ENCODE data around the gene CDH20.

DNA sequence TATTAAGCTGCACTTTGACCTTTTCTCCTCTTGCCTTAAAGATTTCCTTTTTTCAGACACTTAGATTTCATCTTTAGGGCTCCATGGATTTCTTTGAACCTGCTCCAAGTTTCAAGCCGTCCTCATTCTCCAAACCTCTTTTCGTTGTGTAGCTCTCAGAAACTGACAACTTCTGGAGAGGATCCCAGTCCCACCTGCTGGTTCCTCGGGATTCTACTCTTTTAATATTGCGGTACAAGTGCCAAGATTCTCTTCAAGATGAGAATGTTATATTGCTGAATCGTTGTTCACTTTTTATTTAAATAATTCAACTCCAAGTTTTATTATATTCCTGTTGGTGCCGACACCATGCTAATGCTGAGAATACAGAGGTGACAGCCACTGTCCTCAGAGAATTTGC is 141.1 kb downstream of the CDH20 start:
- TF ChIP-seq, protein P1, sequence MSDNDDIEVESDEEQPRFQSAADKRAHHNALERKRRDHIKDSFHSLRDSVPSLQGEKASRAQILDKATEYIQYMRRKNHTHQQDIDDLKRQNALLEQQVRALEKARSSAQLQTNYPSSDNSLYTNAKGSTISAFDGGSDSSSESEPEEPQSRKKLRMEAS (IDR thresholded peaks at IDR 0.05), result no peak
- TF ChIP-seq ZNF24 (IDR thresholded peaks at IDR 0.05) (no peak), ZNF644 (CRISPR knock-in tag; IDR thresholded peaks at IDR 0.05; ENCODE audit: low read depth) (no peak), YY1 (IDR thresholded peaks at IDR 0.05; ENCODE audit: insufficient read depth, insufficient replicate concordance, low read depth, low read length) (no peak), TBL1XR1 (IDR thresholded peaks at IDR 0.05; ENCODE audit: borderline replicate concordance, low read length, partially characterized antibody) (no peak), TBP (CRISPR knock-in tag; IDR thresholded peaks at IDR 0.05) (no peak), ZMAT3 (CRISPR knock-in tag; conservative IDR thresholded peaks at IDR 0.05) (no peak), POLR2A (IDR thresholded peaks at IDR 0.05; ENCODE audit: insufficient read depth in 1 of 2, low read depth in 2 of 2, low read length in 2 of 2) (no peak), SMAD1 (CRISPR knock-in tag; IDR thresholded peaks at IDR 0.05; ENCODE audit: borderline replicate concordance, low read depth) (no peak), EZH2 (conservative IDR thresholded peaks at IDR 0.05; ENCODE audit: low read depth, low read length) (no peak), ZNF552 (CRISPR knock-in tag; IDR thresholded peaks at IDR 0.05; ENCODE audit: borderline replicate concordance) (no peak)
- TF ChIP-seq, protein P2, sequence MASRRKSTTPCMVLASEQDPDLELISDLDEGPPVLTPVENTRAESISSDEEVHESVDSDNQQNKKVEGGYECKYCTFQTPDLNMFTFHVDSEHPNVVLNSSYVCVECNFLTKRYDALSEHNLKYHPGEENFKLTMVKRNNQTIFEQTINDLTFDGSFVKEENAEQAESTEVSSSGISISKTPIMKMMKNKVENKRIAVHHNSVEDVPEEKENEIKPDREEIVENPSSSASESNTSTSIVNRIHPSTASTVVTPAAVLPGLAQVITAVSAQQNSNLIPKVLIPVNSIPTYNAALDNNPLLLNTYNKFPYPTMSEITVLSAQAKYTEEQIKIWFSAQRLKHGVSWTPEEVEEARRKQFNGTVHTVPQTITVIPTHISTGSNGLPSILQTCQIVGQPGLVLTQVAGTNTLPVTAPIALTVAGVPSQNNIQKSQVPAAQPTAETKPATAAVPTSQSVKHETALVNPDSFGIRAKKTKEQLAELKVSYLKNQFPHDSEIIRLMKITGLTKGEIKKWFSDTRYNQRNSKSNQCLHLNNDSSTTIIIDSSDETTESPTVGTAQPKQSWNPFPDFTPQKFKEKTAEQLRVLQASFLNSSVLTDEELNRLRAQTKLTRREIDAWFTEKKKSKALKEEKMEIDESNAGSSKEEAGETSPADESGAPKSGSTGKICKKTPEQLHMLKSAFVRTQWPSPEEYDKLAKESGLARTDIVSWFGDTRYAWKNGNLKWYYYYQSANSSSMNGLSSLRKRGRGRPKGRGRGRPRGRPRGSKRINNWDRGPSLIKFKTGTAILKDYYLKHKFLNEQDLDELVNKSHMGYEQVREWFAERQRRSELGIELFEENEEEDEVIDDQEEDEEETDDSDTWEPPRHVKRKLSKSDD (CRISPR knock-in tag; IDR thresholded peaks at IDR 0.05; ENCODE audit: low read depth), result no peak
- TF ChIP-seq, protein P3, sequence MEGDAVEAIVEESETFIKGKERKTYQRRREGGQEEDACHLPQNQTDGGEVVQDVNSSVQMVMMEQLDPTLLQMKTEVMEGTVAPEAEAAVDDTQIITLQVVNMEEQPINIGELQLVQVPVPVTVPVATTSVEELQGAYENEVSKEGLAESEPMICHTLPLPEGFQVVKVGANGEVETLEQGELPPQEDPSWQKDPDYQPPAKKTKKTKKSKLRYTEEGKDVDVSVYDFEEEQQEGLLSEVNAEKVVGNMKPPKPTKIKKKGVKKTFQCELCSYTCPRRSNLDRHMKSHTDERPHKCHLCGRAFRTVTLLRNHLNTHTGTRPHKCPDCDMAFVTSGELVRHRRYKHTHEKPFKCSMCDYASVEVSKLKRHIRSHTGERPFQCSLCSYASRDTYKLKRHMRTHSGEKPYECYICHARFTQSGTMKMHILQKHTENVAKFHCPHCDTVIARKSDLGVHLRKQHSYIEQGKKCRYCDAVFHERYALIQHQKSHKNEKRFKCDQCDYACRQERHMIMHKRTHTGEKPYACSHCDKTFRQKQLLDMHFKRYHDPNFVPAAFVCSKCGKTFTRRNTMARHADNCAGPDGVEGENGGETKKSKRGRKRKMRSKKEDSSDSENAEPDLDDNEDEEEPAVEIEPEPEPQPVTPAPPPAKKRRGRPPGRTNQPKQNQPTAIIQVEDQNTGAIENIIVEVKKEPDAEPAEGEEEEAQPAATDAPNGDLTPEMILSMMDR (CRISPR knock-in tag; IDR thresholded peaks at IDR 0.05), result no peak
- TF ChIP-seq, protein P4, sequence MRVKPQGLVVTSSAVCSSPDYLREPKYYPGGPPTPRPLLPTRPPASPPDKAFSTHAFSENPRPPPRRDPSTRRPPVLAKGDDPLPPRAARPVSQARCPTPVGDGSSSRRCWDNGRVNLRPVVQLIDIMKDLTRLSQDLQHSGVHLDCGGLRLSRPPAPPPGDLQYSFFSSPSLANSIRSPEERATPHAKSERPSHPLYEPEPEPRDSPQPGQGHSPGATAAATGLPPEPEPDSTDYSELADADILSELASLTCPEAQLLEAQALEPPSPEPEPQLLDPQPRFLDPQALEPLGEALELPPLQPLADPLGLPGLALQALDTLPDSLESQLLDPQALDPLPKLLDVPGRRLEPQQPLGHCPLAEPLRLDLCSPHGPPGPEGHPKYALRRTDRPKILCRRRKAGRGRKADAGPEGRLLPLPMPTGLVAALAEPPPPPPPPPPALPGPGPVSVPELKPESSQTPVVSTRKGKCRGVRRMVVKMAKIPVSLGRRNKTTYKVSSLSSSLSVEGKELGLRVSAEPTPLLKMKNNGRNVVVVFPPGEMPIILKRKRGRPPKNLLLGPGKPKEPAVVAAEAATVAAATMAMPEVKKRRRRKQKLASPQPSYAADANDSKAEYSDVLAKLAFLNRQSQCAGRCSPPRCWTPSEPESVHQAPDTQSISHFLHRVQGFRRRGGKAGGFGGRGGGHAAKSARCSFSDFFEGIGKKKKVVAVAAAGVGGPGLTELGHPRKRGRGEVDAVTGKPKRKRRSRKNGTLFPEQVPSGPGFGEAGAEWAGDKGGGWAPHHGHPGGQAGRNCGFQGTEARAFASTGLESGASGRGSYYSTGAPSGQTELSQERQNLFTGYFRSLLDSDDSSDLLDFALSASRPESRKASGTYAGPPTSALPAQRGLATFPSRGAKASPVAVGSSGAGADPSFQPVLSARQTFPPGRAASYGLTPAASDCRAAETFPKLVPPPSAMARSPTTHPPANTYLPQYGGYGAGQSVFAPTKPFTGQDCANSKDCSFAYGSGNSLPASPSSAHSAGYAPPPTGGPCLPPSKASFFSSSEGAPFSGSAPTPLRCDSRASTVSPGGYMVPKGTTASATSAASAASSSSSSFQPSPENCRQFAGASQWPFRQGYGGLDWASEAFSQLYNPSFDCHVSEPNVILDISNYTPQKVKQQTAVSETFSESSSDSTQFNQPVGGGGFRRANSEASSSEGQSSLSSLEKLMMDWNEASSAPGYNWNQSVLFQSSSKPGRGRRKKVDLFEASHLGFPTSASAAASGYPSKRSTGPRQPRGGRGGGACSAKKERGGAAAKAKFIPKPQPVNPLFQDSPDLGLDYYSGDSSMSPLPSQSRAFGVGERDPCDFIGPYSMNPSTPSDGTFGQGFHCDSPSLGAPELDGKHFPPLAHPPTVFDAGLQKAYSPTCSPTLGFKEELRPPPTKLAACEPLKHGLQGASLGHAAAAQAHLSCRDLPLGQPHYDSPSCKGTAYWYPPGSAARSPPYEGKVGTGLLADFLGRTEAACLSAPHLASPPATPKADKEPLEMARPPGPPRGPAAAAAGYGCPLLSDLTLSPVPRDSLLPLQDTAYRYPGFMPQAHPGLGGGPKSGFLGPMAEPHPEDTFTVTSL (CRISPR knock-in tag; IDR thresholded peaks at IDR 0.05; ENCODE audit: borderline replicate concordance), result no peak
